SIG-M5 (cell line): ENCODE data around the gene GPR84.
"Not testable (repeated sequence)": the region's sequence is repeated elsewhere in the genome, so short reads cannot be mapped to it uniquely, and the experiment has no call there.

Experiments
- DNase-seq: peaks from one replicate; lab custom pipeline; 2025; lab: John Stamatoyannopoulos, UW

GPR84 gene

DNA sequence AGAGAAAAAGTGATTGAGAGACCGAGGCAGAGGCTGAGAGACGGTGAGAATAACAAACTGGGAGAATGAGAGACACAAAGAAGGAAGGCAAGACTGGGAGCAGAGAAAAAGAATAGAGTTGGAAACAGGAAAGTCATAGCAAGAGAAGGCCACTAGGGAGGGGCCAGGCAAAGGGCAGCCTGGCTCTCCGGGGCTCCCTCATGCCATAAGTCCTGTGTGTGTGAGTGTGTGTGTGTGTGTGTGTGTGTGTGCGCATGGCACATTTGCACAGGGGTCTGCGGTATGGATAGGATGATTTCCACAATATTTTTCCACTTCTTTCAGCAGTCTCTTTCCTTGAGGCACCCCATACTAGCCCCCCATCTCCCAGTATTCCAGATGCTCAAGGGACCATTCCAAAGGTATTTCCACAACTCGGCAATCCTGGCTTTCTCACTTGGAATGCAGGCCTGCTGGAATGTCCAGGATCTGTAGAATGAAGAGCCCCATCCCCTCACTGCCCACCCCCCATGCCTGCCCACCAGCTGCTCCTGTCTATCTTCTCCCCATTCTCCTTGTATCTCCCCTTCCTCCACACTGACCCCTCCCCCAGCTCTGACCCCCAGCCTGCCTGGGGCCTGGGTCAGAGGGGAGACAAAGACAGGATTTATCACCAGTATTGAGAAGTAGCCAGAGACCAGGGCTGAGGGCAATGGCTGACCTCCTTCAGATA is 9.0 kb downstream of the GPR84 start:
- DNase-seq = no peak

DNA sequence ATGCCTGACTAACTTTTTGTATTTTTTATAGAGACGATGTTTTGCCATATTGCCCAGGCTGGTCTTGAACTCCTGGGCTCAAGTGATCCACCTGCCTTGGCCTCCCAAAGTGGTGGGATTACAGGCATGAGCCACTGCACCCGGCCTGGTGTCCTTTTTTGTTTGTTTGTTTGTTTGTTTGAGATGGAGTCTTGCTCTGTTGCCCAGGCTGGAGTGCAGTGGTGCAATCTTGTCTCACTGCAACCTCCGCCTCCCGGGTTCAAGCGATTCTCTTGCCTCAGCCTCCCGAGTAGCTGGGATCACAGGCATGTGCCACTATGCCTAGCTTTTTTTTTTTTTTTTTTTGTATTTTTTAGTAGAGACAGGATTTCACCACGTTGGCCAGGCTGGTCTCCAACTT is 10.0 kb downstream of the GPR84 start:
- DNase-seq = not testable (repeated sequence)

- DNase-seq = no peak
Measured at GRCh38 chr12:54352891-54353874, 11.1 kb downstream of the GPR84 start.

DNA sequence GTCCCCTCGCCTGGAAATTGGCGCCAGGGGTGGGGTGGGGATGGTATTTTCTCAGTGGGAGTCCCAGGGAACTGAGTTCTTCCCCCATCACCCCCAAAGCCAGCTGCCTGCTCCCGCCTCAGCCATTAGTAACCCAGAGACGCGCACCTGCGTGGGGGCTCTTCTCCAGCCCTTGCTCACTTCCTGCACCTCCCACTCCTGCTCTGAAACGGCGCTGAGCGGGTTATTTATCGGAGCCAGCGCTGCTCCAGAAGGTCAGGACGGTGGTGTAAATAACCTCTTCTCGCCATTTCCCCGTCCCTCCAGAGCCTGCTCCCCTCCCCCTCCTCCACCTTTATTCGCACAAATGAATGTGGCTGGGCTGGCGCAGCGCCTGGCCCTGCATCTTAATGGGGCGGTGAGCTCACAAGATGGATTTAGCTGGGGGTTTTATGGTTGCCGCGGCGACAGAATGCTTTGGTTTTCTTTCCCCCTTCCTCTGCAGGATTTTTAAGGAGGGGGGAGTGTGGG is 12.2 kb downstream of the GPR84 start:
- no peak for DNase-seq

DNA sequence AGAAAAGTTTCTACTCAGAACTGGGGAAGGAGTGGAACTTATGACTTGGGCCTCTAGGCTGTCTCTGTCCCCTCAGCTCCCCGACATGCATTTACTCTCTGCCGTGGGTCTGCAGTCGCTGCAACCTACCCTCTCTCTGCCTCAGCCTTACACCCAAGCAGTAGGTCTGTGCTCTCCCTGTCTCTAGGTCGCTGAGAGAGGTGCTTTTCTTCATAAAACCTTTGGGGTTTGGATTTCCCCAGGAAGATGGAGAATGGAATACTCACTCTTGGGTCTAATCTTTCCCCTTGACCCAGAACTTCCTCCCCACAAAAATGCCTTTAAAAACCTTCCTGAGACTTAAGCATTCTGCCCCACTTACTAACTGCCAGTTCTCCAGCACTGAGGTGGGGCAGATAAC is 12.9 kb downstream of the GPR84 start:
- no peak for DNase-seq

DNA sequence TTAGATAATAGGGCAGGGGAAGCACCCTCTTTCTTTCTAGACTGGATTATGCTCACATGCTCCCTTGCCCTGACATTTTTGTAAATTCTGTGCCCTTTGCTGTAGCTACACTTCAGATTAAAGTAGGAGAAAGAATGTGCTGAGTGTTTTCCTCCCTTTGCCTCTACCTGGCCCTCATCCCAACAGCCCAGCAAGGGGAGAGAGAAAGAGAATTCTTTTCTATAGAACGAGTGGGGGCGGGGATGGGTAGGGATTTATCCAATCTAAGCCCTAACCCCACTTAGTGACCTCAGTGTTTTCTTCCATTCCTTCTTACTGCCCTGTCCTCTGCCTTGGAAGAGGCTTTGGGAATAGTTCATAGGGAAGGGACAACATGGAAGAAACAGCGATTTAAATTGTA is 13.5 kb downstream of the GPR84 start:
- no peak for DNase-seq

DNA sequence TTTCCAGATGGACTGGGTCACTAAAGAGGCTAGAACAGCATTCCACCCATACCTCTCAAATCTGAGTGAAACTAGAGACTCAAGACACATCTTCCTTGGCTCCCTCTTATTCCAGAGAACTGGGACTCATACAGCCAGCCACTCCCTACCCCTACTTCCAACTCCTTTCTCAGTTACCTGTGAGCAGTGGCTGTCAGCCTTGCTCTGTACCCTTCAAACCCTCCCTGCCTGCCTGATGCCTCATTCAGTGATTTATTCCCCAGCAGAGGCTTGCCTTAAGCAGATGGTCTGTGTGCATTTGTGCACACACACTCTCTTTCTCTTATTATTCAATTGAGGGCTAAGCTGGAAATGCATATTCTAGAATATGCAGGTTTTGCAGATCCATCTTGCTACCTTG is 14.6 kb downstream of the GPR84 start:
- DNase-seq = no peak

DNA sequence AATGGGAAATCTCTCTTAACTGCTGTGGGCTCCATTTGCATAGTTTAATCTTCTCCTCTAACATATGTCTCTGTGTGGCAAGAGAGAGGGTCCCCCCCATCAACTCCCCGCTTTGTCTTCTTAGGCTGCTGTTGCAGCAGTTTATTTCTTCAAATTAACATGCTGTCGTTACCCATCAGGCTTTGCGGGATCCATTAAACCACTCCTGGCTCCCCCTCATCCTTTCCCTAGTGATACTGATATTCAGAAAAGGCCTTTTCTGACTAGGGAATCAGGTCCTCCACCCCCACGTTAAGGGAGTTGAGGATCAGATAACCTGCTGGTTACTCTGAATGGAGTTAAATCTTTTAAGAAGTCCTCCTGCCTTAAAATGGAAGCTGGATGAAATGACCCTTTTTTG is 15.2 kb downstream of the GPR84 start:
- DNase-seq = no peak

GRCh38 chr12:54341378-54342300 is 22.6 kb downstream of the GPR84 start:
- DNase-seq = no peak

DNA sequence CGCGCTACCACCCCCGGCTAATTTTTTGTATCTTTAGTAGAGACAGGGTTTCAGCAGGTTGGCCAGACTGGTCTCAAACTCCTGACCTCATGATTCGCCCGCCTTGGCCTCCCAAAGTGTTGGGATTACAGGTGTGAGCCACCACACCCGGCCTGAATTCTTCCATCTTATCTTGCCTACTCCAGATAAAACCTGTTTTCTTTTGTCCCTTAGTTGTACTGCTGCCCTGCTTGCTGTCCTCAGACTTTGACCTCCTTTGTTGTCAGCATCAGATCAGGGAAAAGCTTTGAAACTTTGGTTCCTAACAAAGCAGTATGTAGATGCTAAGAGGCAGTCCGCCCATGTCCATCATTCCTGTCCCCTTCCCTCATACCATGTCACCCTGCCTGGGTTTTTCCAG is 23.4 kb downstream of the GPR84 start:
- no peak for DNase-seq

GRCh38 chr12:54338698-54339296 is 25.5 kb downstream of the GPR84 start:
- no peak for DNase-seq

GRCh38 chr12:54337854-54338650 is 26.2 kb downstream of the GPR84 start:
- no peak for DNase-seq

- DNase-seq = no peak
Measured at GRCh38 chr12:54337280-54337842, 26.9 kb downstream of the GPR84 start.

- no peak for DNase-seq
Measured at GRCh38 chr12:54333420-54334034, 30.8 kb downstream of the GPR84 start.

- no peak for DNase-seq
Measured at GRCh38 chr12:54331461-54331860, 32.8 kb downstream of the GPR84 start.

DNA sequence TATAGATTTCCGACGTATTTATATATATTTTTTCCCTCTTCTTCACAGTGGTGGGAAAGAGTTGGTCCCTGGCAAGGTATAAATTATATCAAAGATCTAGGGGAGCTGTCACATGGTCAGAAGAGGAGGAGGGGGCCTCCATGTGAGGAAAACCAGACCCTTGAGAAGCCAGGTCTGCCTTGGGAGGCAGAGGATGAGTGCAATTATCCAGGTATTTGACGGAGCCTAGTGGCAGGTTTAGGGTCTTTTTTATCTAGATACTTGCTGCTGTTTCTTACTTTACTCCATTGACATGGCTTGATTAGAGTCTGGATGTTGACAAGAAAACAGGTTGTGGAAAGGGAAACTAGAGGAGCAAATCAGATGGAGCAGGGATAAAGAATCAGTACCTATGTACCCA is 33.8 kb downstream of the GPR84 start:
- DNase-seq = no peak

- no peak for DNase-seq
Measured at GRCh38 chr12:54329759-54330158, 34.5 kb downstream of the GPR84 start.

GRCh38 chr12:54328595-54329337 is 35.5 kb downstream of the GPR84 start:
- DNase-seq = no peak
